GM21825 (cell line): ENCODE measurements around the gene ALX3.

ENCODE experiments used
- ATAC-seq: cut with Tn5 transposase; IDR thresholded peaks from one replicate; pipeline ENCODE4 v1.9.1; 2021; ENCODE audit warnings: mild to moderate bottlenecking, moderate library complexity; ENCODE audit not compliant: unreplicated experiment

Gene ALX3

DNA sequence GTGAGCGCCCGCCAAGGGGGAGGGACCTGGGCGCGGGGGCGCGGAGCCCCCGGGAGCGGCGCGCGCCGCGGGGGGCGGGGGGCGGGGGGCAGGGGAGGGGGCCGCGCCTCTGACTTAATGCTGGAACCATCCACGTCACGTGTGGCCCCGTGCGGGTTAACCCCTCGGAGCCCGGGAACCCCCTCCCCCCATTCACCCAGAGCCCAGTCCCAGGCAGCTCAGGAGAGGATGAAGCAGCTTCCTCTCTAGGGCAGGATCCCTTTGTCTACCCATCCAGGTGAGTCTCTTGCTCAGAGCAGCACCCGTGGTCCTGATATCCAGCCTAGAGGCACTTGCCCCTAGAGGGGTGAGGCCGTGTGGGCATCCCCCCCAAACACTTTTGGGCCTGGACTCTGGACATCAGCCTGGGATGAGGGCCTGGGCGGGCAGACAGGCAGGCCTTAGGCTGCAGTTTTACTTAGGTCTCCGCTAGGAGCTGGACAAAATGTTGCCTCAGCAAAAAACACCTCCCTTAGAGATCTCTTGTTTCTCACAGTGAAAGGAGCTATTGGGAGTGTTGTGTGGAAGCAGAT, at the start of gene ALX3:
ALX3 (minus strand) TSS at position 2 of the 572 bp plus-strand sequence. CDS start 60 bp downstream, outside the sequence.
- no peak for ATAC-seq

DNA sequence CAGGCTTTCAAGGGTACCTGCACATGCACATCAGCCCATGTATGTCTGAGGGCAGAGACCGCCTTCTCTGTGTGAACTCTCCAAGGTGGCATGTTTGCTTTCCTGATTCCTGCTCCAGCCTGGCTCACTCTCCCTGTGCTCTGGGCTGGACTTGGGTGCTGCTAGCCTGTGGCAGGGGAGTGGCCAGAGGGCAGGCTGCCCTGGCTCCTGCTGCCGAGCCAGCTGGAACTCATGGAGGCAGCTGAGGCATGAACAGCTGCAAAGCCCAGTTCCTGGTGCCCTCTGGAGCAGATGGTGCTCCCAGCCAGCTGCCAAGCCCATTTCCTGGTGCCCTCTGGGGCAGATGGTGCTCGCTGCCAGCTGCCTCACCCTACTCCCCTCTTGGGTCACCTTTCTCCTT, 49.4 kb upstream of the ALX3 start:
- ATAC-seq = no peak

DNA sequence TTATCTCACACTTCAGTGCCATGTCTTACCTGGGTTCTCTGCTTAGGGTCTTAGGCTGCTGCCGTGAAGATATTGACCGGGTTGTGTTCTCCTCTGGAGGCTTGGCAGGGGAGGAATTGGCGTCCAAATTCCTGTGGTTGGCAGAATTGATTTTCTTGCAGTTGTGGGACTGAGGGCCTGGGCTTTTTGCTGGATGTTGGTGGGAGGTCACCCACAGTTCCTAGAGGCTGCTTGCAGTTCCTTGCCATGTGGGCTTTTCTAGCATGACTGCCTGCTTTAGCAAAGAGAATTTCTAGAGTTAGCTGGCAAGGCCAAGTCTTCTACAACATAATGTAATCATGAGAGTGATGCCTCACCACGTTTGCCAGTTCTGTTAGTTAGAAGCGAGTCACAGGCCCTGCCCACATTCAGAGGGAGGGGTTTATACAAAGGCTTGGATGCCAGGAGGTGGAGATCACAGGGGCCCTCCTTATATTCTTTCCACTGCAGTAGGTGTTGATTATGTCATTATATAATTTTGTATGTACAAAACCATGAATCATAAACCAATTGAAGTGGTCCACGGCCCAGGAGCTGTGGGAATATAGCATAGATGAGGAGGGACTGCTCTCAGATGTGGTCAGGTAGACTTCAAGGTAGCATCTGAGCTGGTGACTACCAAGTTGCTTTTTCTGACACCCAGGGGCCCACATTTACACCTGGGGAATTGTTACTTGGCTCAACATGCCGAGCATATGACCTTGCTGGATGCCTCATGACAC, 48.3 kb upstream of the ALX3 start:
- ATAC-seq = no peak

DNA sequence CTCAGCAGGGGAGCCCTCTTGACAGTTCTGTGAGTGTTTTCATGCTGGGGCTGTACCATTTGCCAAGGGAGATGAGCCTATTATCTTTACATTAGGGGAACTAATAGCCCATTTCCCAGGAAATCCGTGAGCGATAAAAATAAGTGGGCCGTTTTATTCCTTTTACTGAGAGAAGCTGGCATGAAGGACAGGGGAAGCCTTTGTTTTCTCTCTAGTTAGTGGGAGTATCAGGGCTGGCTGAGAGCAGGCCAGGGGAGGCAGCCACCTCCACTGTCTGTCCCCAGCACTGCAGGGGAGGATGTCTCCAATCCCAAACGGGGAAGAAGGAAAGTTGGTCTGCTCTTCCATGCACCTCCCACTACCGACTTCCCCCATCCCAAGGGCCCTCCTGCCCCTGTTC, 44.3 kb upstream of the ALX3 start:
- ATAC-seq = no peak

DNA sequence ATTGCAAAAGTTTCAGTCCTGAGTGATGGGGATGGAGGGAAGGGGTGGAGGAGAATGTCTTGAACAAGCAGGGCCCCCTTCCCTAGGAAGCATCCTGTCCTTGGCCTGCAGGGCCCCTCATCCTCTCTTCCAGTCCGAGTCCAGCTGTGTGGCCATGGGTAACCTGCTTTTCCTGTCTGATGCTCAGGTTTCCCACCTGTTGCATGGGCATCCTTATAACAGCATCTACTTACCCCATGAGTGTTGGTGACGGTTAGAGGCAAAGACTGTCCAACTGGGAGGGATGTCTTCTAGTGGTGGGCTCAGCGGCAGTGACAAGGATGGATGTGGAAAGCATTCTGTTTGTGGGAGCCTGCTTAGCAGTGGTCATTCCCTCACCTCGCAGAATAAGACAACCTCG, 43.7 kb upstream of the ALX3 start:
- no peak for ATAC-seq

DNA sequence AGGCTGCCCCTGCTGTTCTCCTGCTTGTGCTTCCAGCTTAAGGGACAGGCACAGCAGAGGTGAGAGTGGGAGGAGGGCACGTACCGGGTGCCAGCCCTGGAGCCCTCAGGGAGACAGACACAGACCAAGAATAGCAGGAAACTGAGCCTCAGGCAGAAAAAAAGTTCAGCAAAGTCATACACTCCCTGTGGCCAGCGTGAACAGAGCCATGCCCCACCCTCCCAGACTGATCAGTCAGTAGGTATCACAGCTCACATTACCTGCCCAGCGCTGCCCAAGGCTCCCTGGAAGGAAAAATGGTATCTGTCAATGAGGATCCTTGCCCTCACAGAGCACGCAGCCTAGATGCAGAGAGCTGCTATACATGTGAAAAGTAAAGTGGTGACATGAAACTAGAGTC, 43.1 kb upstream of the ALX3 start:
- ATAC-seq = no peak

DNA sequence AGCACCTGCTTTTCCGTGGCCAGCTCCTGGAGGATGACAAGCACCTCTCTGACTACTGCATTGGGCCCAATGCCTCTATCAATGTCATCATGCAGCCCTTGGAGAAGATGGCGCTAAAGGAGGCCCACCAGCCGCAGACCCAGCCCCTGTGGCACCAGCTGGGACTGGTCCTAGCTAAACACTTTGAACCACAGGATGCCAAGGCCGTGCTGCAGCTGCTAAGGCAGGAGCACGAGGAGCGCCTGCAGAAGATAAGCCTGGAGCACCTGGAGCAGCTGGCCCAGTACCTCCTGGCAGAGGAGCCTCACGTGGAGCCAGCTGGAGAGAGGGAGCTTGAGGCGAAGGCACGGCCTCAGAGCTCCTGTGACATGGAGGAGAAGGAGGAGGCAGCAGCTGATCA, 42.2 kb upstream of the ALX3 start:
- no peak for ATAC-seq

DNA sequence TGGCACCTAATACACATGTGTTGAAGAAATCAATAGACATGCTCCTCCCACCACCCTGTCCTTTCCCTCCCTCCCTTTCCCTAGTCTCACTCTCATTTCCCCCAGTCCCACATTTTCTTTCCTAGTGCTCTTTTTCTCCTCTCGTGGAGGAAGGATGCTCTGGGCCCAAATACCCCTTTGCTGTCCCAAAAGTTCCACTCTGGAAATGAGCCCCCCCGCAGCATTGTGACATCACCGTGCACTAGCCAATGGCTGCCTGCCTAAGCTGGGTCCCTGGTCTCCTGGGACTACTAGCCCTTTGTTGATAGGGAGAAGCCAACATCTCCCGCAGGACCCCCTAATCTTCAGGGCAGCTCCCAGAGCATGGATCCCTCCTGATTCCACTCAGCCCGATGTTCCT, 41.7 kb upstream of the ALX3 start, which contains the start of gene UBL4B:
UBL4B (plus strand) TSS at position 301 of the 400 bp plus-strand sequence; CDS start at position 393, 92 bp downstream.
- no peak for ATAC-seq

DNA sequence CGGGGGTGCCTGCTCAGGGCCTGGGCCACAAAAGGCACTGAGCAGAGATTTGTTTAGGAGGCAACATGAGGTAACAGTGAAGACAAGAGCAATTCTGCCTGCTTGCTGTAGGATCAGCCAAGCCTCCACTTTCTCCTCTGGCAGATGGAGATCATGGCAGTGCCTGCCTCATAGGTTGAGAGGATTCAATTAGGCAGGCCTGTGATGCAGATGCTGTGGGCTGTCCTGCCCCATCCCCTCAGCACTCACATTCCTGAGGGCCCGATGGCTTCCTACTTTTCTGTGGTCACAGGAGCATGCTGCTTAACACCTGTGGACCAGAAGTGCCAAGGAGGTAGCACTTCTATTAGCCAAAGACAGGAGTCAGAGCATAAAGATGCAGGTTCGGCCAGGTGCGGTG, 40.6 kb upstream of the ALX3 start:
- ATAC-seq = no peak

DNA sequence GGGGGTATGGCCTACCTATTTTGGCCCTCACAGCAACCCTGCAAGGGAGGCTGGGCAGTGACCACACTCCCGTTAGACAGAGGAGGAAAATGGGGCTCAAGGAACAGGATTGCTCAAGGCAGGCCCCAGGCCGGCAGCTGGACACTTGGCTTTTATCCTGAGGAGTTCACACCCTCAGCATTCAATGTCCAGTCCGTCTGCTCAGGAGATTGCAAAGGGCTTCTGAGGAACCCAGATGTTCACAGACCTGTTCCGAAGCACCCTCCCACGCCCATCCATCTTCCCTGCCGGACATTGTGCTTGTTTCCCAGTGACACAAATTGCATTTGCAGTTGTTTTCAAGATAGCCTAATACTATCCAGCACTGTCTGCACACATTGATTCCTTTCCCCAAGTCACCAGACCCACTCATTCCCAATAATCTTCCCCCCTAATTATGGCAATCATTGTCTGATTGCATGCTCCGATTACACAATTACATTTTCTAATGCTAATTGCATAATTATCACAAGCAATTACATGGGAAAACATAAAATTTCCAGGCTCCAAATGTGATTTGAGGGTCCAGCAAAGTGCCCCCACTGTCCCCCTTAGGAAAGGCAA, 37.5 kb upstream of the ALX3 start:
- ATAC-seq = no peak

DNA sequence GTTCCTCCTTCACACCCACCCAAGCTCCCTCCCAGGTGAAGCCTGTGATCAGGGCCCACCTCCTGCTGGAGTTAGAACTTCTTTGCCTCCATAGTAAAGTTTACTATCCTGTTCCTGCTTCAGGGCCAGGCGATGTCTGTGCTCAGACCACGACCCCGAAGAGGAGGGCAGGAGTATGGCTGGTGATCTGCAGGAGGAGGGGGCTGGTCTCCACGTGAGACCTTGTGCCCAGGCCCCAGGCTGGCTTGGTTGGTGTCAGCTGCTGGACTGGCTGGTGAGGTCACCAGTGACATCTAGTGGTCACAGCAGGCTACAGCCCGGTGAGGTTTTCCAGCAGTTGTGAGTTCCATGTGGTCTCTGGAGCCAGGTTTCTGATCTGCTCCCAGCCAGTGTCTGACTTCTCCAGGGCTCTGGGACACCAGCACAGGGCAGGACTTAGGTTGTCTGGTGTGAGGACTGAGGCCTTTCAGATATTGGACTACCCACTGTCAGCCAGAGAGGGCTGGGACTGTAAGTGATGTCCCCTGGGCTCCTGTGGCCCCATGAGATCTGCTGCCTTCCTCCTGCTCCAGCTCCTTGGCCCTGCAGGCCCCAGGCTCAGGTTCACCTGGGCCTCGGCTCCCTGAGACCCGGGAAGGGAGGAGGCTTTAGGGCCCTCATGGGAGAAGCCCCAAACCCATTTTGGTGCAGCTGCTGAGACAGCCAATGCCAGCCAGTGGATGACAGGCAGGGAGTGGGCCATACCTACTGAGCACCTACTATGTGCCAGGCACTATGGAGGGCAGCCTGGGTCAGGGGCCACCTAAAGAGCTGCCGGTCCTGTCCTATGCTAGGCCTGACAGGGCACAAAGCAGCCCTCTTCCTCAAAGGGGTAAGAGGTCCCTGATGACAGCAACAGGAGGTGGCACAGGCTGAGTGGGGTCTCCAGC, 35.8 kb upstream of the ALX3 start:
- ATAC-seq = no peak

DNA sequence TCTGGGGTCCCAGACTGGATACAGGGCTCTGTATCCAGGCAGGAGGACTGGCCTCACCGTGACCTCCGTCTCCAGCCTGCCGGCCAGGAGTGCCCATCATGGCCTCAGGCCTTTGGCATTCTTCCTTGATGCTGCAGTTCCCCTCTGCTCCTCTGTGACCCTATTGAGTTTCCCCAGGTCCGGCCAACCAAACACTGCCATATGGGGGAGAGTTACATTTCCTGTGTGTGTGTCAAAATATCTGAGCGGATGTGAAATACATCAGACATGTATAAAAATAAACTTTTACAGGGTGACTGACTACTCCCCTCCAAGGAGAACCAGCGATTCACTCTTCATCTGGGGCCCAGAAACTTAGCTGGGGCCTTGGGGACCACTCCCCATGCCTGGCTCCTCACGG, 31.6 kb upstream of the ALX3 start:
- peak; percentile 40 for ATAC-seq

DNA sequence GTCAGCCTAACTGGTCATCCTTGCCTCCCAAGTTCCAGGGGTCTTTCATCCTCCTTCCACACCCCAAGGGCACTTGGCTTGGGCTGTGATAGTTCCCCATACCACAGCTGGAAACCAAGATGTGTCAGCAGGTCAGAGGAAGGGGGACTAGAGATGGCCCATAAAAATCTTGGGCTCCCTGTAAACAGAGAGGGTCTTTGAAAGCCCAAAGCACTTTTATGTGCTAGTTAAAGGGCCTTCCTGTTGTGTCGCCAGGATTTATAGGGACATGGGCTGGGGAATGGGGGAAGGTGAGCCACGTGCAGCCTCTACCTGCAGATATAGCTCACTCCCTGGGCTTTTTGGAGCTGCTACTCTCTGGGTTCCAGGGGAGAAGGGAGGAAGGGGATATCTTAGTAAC, 29.9 kb upstream of the ALX3 start:
- no peak for ATAC-seq

DNA sequence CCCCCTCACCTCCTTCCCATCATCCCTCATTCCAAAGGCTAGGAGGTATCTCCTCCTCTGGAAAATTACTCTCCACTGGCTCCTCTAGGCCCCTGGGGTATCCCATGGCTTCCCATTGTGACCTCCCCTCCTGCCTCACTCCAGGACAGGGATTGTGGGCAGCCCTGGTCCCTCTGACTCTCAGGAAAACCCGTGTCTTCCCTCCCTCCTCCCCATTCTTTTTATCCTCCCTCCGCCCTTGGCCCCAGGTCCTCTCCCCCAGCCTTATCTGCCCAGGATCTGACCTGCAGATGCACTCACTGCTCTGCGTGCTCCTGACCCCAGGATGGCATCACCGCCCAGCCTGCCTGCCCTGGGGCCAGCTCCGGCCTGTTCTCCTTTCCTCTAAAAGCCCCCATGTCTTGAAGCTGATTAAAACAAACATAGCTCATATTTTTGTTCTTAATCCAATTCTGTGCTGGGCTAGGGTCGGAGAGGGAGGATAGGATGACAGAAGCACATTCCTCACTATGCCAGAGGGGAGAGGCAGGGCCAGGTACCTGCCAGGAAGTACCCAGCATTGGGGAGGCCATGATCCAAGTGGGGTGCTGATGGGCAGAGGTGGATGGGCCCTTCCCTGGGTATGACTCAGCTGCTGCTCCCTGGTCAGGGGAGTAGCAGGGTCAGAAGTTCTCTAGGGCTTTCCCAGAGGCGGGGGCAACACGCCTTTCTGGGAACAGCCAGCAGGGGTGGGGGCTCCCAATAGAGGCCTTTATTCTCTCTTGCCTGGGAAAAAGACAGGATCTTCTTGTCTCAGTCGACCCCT, 28.0 kb upstream of the ALX3 start:
- no peak for ATAC-seq

DNA sequence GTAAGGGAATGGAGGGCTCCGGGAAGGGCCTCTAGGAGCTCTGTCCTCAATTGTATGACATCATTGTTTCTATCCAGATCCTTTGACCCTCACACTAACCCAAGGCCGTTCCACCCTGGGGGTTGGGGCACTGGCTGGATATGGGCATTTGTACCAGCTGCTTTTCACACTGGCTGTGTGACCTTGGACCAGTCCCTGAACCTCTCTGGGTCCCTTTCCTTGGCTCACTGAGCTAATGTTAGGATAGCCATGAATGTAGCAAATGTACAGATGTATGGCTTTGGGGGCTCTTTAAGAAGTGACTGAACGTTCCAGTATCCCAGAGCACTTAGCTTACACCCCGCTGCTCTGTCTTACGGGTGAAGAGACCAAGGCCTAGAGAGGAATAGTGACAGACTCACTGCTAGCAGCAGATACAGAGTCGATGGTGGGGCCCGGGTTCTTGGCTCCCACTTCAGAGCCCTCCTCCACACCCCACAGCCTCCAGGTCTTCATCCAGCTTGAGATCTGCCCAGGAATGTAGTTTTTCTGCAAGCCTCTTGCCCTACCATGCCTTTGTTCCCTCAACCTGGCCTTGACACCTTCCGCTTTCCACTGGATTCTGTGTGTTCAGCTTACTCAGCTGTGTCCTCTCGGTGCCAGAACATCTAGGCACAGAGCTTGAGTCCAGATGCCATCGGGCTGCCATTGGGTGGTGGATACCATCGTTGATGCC, 27.2 kb upstream of the ALX3 start:
- ATAC-seq = no peak

DNA sequence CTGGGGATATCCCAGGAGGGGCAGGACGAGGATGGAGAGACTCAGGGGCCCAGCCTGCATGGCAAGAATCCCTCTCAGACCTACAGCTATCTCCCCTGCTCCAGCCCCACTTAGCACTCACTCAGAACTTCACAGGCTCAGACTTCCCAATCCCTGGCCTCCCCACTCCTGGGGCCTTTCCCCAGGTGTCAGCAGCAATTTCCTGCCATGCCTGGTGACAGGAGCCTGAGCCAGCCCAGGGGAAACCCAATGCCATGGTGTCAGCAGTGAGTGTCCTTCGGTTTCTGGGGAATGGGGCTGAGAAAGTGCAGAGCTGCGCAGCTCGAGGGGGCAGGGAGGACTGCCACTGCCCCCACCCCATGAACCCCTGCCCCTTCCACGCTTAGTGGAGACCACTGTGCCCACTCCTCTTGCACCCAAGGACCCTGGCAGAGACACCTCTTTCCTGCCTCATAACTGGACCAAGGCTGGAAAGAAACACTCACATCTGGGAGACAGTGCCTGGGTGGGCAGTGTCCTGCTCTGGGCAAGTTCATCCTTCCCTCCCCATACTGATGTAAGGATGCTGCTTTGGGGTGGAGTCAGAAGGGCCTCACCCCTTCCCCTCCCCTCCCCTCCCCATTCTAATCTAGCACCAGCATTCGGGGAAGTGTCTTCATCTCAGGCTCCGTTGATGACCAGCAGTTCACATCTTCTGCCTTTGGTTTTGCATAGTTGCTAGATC, 24.6 kb upstream of the ALX3 start:
- no peak for ATAC-seq

DNA sequence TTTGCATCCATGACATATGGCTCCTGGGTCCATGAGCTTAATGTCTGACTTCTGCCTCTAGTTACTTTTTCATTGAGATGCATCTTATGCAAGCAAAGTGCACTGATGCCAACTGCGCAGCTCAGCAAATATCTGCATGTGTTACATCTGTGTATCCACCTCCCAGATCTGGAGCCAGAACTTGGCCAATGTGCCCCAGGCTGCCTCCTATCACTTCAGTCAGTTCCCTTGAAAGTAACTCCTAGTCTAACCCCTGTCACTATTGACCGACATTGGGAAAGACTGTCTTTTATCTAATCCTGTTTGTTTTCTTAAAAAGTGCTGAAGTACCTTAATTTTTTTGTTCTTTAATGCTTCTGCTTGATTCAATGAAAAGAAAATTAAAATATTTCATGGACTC, 22.5 kb upstream of the ALX3 start:
- no peak for ATAC-seq

DNA sequence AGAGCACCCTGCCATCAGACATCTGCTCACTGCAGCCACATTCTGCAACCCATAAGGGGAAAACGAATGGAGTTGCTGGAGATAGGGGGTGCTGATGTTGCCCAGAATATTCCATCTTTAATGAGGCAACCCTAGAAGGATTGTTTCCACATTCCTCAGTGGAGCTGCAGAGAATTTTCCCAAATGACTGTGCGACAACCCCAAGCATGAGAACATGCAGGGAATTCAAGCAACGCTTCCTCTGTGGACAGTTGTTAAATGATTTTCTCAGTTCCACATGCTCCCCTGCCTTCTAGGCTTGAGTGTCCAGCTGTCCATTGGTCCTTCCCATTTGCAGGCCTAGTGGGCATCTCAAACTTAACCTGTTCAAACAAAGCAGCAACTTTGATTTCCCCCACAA, 21.3 kb upstream of the ALX3 start:
- ATAC-seq = no peak

DNA sequence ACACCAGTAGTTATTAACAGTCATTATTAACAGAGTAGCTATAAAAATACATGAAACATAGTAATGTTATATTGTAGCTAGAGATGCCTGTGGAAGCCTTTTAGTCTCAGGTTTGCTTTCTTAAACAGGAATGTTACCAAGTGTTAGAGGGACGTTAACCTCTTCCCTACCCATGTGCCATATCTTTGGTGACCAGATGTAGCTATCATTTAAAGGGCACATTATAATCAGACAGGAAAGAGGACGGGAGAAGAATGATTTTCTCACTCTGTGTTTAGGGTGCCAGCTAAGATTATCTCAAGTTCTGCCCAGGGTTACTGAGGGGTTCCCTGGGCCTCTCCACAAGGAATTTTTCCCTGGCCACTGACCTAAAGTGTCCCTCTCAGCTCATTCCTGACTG, 20.9 kb upstream of the ALX3 start:
- no peak for ATAC-seq
